Parathyroid adenoma (tissue), 2 donors: Measurements from ENCODE around the gene NCOA7.

Experiments
- H2AFZ ChIP-seq: fragments of 300-600 bp; sonication (generic); one replicate; pipeline ENCODE4 v1.7.0; 2017; ENCODE audit warnings: antibody characterized with exemption, mild to moderate bottlenecking
- H3K27ac ChIP-seq: fragments of 300-600 bp; sonication (generic); one replicate; pipeline ENCODE4 v1.7.0; 2017
- H3K27me3 ChIP-seq: fragments of 300-600 bp; sonication (generic); one replicate; pipeline ENCODE4 v1.7.0; 2017; ENCODE audit warnings: low read length; ENCODE audit not compliant: control insufficient read depth, insufficient read depth
- H3K36me3 ChIP-seq: fragments of 300-600 bp; sonication (generic); one replicate; pipeline ENCODE4 v1.7.0; 2017; ENCODE audit warnings: low read length; ENCODE audit not compliant: control insufficient read depth, insufficient read depth
- H3K4me1 ChIP-seq: fragments of 300-600 bp; sonication (generic); one replicate; pipeline ENCODE4 v1.7.0; 2017; ENCODE audit warnings: control low read depth
- H3K4me2 ChIP-seq: fragments of 300-600 bp; sonication (generic); one replicate; pipeline ENCODE4 v1.7.0; 2017; ENCODE audit warnings: low read length
- H3K4me3 ChIP-seq: fragments of 300-600 bp; sonication (generic); one replicate; pipeline ENCODE4 v1.7.0; 2017; ENCODE audit warnings: low read depth, low read length
- H3K79me2 ChIP-seq: fragments of 300-600 bp; sonication (generic); one replicate; pipeline ENCODE4 v1.7.0; 2017; ENCODE audit warnings: control low read depth
- H3K9ac ChIP-seq: fragments of 300-600 bp; sonication (generic); one replicate; pipeline ENCODE4 v1.7.0; 2017; ENCODE audit warnings: mild to moderate bottlenecking
- H3K9me3 ChIP-seq: fragments of 300-600 bp; sonication (generic); one replicate; pipeline ENCODE4 v1.7.0; 2017; ENCODE audit warnings: low read length; ENCODE audit not compliant: control insufficient read depth
- CTCF ChIP-seq: fragments of 300-600 bp; sonication (generic); IDR thresholded peaks from one replicate; pipeline ENCODE4 v1.7.0; 2017; ENCODE audit warnings: antibody characterized with exemption, mild to moderate bottlenecking
- donor health status: primary hyperparathyroidism.

Gene NCOA7

GRCh38 chr6:125790358-125791150 lies at the start of gene NCOA7:
NCOA7 (plus strand) TSS chr6:125790960; CDS start chr6:125815355, 24,395 bp downstream.
- no peak for TF ChIP-seq CTCF
- peak within 1 kb of the TSS; percentile 94 for H3K27ac ChIP-seq
- peaks cover 9% of the 10 kb centered on the region for H3K4me1 ChIP-seq
- peak within 1 kb of the TSS; percentile 84 for H3K9ac ChIP-seq
- no peaks in the 10 kb centered on the region for H3K9me3 ChIP-seq
- H3K4me3 ChIP-seq, result peak within 1 kb of the TSS; percentile 72
- peak within 1 kb of the TSS; percentile 91 for H3K4me2 ChIP-seq
- H3K27me3 ChIP-seq, result no peaks in the 10 kb centered on the region
- peaks cover 8% of the 10 kb centered on the region for H3K79me2 ChIP-seq
- H3K36me3 ChIP-seq, result no peaks in the 10 kb centered on the region
- H2AFZ ChIP-seq, result peak within 1 kb of the TSS; percentile 96

GRCh38 chr6:125741336-125741735 lies 49.4 kb upstream of the NCOA7 start:
- Histone ChIP-seq H3K9ac (no peak overlapping the region), H3K4me1 (no peaks in the 10 kb centered on the region), H2AFZ (no peak overlapping the region), H3K4me3 (no peak overlapping the region), H3K9me3 (no peaks in the 10 kb centered on the region), H3K4me2 (no peak overlapping the region), H3K79me2 (no peaks in the 10 kb centered on the region), H3K27me3 (no peaks in the 10 kb centered on the region), H3K27ac (no peak overlapping the region), H3K36me3 (no peaks in the 10 kb centered on the region)
- no peak for TF ChIP-seq CTCF

- no peaks in the 10 kb centered on the region for H3K36me3 ChIP-seq
- no peaks in the 10 kb centered on the region for H3K79me2 ChIP-seq
- no peak overlapping the region for H3K4me3 ChIP-seq
- no peak overlapping the region for H3K4me2 ChIP-seq
- H3K9ac ChIP-seq, result no peak overlapping the region
- H3K27ac ChIP-seq, result no peak overlapping the region
- H3K27me3 ChIP-seq, result no peaks in the 10 kb centered on the region
- no peaks in the 10 kb centered on the region for H3K4me1 ChIP-seq
- no peaks in the 10 kb centered on the region for H3K9me3 ChIP-seq
- no peak for TF ChIP-seq CTCF
- no peak overlapping the region for H2AFZ ChIP-seq
Observed at GRCh38 chr6:125742024-125742423, 48.7 kb upstream of the NCOA7 start.

- no peak overlapping the region for H2AFZ ChIP-seq
- TF ChIP-seq CTCF, result no peak
- no peak overlapping the region for H3K4me2 ChIP-seq
- H3K9me3 ChIP-seq, result no peaks in the 10 kb centered on the region
- H3K27ac ChIP-seq, result no peak overlapping the region
- no peaks in the 10 kb centered on the region for H3K36me3 ChIP-seq
- no peak overlapping the region for H3K9ac ChIP-seq
- H3K79me2 ChIP-seq, result no peaks in the 10 kb centered on the region
- no peaks in the 10 kb centered on the region for H3K4me1 ChIP-seq
- H3K27me3 ChIP-seq, result no peaks in the 10 kb centered on the region
- H3K4me3 ChIP-seq, result no peak overlapping the region
Observed at GRCh38 chr6:125742464-125743120, 48.2 kb upstream of the NCOA7 start.
